Endothelial cell (in vitro differentiated cells): ENCODE measurements around the gene CCDC7. TPM values are rescaled to one million over a fixed set of nuclear protein-coding genes. Genes with fewer than 3 reads are reported as not detected.
"Not testable (repeated sequence)": the region's sequence is repeated elsewhere in the genome, so short reads cannot be mapped to it uniquely, and the experiment has no call there.

Source experiments
- DNase-seq: peaks from one replicate; pipeline ENCODE4 v3.0.0; 2021; ENCODE audit warnings: low spot score
- H3K27ac Mint-ChIP-seq: one replicate; pipeline ENCODE4 v1.8.0; 2021; ENCODE audit warnings: mixed read lengths, inconsistent platforms; ENCODE audit not compliant: unreplicated experiment
- H3K27me3 Mint-ChIP-seq: one replicate; pipeline ENCODE4 v1.8.0; 2021; ENCODE audit warnings: mild to moderate bottlenecking, moderate library complexity, mixed read lengths, inconsistent platforms; ENCODE audit not compliant: unreplicated experiment
- H3K36me3 Mint-ChIP-seq: one replicate; pipeline ENCODE4 v1.8.0; 2021; ENCODE audit warnings: mild to moderate bottlenecking, low read depth, mixed read lengths, inconsistent platforms; ENCODE audit not compliant: unreplicated experiment
- H3K4me1 Mint-ChIP-seq: one replicate; pipeline ENCODE4 v1.8.0; 2021; ENCODE audit warnings: mild to moderate bottlenecking, mixed read lengths, inconsistent platforms; ENCODE audit not compliant: unreplicated experiment
- H3K4me3 Mint-ChIP-seq: one replicate; pipeline ENCODE4 v1.8.0; 2021; ENCODE audit warnings: mild to moderate bottlenecking, mixed read lengths, inconsistent platforms; ENCODE audit not compliant: unreplicated experiment
- H3K9me3 Mint-ChIP-seq: one replicate; pipeline ENCODE4 v1.8.0; 2021; ENCODE audit warnings: mixed read lengths, inconsistent platforms; ENCODE audit not compliant: unreplicated experiment
- total RNA-seq: library from RNA; stranded (reverse); fragmentation: NEBNext Ultra II Directional; extraction: Animal tissue kit (Norgen Biotek cat#: 25700); gene quantifications from one replicate; pipeline ENCODE4 v1.2.1, GENCODE V29; 2021; ENCODE audit not compliant: unreplicated experiment
- TF ChIP-seq, protein P1 (sequence below): fragments of 200-600 bp; sonication (generic); IDR thresholded peaks from one replicate; pipeline ENCODE4 v1.5.0; 2021; ENCODE audit warnings: antibody characterized with exemption; ENCODE audit not compliant: unreplicated experiment

CCDC7 gene
- total RNA-seq, 1 donor from 2014 or later: 5.4 TPM

DNA sequence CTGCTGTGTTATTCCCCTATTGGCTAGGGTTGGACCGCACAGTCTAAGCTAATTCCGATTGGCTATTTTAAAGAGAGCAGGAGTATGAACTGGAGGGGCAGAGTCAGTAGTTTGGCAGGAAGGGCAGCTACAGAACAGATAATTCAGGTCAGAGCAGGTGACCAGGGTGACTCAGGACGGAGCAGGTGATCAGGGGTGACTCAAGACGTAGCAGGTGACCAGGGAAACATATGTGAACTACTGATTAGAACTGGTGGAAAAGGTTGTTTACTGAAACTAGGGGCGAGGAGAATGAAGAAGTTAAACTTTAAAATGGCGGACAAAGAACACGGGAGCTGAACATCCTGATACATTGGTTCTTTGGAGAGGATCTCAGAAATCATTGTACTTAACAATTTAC lies 102.3 kb downstream of the CCDC7 start:
- Mint-ChIP-seq H3K9me3 (peaks cover 4% of the 10 kb centered on the region), H3K4me3 (no peak overlapping the region), H3K27ac (no peak overlapping the region), H3K27me3 (no peaks in the 10 kb centered on the region), H3K36me3 (no peaks in the 10 kb centered on the region), H3K4me1 (peaks cover 6% of the 10 kb centered on the region)
- DNase-seq: no peak
- TF ChIP-seq, protein P1, sequence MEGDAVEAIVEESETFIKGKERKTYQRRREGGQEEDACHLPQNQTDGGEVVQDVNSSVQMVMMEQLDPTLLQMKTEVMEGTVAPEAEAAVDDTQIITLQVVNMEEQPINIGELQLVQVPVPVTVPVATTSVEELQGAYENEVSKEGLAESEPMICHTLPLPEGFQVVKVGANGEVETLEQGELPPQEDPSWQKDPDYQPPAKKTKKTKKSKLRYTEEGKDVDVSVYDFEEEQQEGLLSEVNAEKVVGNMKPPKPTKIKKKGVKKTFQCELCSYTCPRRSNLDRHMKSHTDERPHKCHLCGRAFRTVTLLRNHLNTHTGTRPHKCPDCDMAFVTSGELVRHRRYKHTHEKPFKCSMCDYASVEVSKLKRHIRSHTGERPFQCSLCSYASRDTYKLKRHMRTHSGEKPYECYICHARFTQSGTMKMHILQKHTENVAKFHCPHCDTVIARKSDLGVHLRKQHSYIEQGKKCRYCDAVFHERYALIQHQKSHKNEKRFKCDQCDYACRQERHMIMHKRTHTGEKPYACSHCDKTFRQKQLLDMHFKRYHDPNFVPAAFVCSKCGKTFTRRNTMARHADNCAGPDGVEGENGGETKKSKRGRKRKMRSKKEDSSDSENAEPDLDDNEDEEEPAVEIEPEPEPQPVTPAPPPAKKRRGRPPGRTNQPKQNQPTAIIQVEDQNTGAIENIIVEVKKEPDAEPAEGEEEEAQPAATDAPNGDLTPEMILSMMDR: no peak

DNA sequence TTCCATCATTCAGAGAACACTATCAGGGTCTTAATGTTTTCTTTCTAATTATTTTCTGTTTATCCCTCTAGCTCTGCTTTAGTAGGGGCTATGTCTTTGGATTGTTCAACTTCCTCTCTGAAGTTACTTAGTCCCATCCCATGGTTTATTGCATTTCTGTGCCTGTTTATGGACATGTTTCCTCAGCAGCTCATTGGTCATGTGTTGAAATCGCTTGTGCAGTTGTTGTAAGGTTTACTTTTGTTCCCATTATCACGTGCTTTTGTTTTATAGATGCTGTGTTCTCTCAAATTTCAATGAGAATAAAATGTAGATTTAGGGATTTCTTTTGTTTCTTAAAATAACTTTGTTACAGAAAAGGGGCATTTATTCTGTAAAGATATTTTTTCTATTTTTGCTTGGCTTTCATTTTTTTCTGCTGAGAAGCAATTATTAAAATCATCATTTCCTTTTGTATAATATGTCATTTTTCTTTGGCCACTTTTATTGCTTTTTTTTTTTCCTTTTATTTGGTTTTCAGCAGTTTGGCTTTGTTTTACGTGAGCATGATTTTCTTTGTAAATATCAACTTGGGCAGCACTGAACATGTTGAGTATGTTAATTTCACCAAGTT lies 110.9 kb downstream of the CCDC7 start:
- Mint-ChIP-seq H3K27ac (no peak overlapping the region), H3K9me3 (peaks cover 4% of the 10 kb centered on the region), H3K36me3 (peaks cover 6% of the 10 kb centered on the region), H3K4me1 (no peaks in the 10 kb centered on the region), H3K4me3 (no peak overlapping the region), H3K27me3 (no peaks in the 10 kb centered on the region)
- DNase-seq: no peak
- TF ChIP-seq, protein P1: no peak

DNA sequence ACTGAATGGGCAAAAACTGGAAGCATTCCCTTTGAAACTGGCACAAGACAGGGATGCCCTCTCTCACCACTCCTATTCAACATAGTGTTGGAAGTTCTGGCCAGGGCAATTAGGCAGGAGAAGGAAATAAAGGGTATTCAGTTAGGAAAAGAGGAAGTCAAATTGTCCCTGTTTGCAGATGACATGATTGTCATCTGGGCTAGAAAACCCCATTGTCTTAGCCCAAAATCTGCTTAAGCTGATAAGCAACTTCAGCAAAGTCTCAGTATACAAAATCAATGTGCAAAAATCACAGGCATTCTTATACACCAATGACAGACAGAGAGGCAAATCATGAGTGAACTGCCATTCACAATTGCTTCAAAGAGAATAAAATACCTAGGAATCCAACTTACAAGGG lies 116.8 kb downstream of the CCDC7 start:
- H3K36me3 Mint-ChIP-seq, H3K9me3 Mint-ChIP-seq, DNase-seq, H3K27ac Mint-ChIP-seq, H3K4me3 Mint-ChIP-seq, H3K4me1 Mint-ChIP-seq, H3K27me3 Mint-ChIP-seq: not testable (repeated sequence)

DNA sequence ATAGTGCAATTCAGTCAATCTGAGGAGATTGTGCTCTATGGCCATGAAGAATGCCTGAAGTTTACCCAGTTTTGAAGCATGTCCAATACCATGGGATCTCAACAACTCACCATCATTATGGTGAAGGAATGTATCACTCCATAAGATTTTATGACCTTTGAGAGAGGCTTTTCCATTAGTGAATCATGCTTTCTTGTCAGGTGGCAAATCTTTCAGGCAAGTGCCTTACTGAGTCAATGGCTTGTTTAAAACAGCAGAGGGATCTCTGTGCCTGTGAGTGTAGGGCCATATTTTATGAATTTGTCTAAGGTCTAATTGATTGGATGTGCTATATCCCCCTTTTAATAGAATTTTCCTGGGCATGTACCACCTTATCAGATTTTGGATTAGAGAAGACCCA lies 131.5 kb downstream of the CCDC7 start:
- Mint-ChIP-seq H3K9me3 (no peaks in the 10 kb centered on the region), H3K27ac (no peak overlapping the region), H3K4me3 (no peak overlapping the region), H3K4me1 (no peaks in the 10 kb centered on the region), H3K36me3 (no peaks in the 10 kb centered on the region), H3K27me3 (no peaks in the 10 kb centered on the region)
- DNase-seq: no peak
- TF ChIP-seq, protein P1: no peak

DNA sequence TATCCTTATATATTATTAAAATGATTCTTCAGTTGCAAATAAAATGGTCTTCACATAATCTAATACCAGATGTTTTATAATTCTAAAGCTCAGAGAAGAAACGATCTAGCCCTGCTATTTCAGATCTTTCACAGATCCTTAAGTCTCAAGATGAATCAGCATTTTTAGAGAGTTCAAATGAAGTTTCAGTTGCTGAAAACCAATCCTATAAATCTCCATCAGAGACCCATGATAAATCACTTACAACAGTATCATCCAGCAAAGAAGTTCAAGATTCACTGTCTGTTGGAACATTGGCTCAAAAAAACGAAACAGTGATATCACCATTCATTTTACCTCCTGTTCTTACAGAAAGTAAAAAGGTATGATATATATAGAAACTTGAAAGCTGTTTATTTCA lies 137.0 kb downstream of the CCDC7 start:
- H3K4me3 Mint-ChIP-seq: no peak overlapping the region
- no peak for DNase-seq
- no peaks in the 10 kb centered on the region for H3K9me3 Mint-ChIP-seq
- H3K36me3 Mint-ChIP-seq: no peaks in the 10 kb centered on the region
- H3K4me1 Mint-ChIP-seq: no peaks in the 10 kb centered on the region
- no peaks in the 10 kb centered on the region for H3K27me3 Mint-ChIP-seq
- H3K27ac Mint-ChIP-seq: no peak overlapping the region
- TF ChIP-seq, protein P1: no peak

DNA sequence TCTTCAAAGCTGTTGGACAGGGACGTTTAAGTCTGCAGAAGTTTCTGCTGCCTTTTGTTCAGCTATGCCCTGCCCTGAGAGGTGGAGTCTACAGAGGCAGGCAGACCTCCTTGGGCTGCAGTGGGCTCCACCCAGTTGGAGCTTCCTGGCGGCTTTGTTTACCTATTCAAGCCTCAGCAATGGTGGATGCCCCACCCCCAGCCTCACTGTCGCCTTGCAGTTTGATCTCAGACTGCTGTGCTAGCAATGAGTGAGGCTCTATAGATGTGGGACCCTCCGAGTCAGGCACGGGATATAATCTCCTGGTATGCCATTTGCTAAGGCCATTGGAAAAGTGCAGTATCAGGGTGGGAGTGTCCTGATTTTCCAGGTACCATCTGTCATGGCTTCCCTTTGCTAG lies 152.1 kb downstream of the CCDC7 start:
- DNase-seq, H3K4me1 Mint-ChIP-seq, H3K4me3 Mint-ChIP-seq, H3K9me3 Mint-ChIP-seq, H3K27me3 Mint-ChIP-seq, H3K36me3 Mint-ChIP-seq, H3K27ac Mint-ChIP-seq: not testable (repeated sequence)
